OCI-LY7 (cell line): ENCODE measurements around the gene FUT2.

ENCODE experiments used
- CTCF ChIP-seq: fragments of 200-600 bp; sonication (generic); conservative IDR thresholded peaks from 2 replicates; pipeline ENCODE4 v1.5.1; 2014; ENCODE audit warnings: mild to moderate bottlenecking, antibody characterized with exemption, low read length, moderate library complexity, mixed read lengths
- EZH2phosphoT487 ChIP-seq: fragments of 200-600 bp; sonication (generic); IDR thresholded peaks from 2 replicates; pipeline ENCODE4 v1.6.1; 2018; ENCODE audit warnings: low read depth, borderline replicate concordance, mild to moderate bottlenecking, mixed run types, antibody characterized with exemption, low read length, moderate library complexity, mixed read lengths

GRCh38 chr19:48708471-48708870 lies 12.7 kb downstream of the FUT2 start:
- TF ChIP-seq CTCF (no peak), EZH2phosphoT487 (no peak)
